Suprapubic skin (tissue), 4 donors: Measurements from ENCODE around the gene LGALS3BP. TPM values are rescaled to one million over a fixed set of nuclear protein-coding genes. Genes with fewer than 3 reads are reported as not detected.

Source experiments
- DNase-seq, 2 donors: peaks; one replicate each; pipeline ENCODE4 v3.0.0-alpha.2; 2019; ENCODE audit warnings: low spot score in 2 of 2
- H3K27ac ChIP-seq: fragments of 200-600 bp; sonication (generic); one replicate; pipeline ENCODE4 v1.5.1; 2019
- H3K27me3 ChIP-seq: fragments of 200-600 bp; sonication (generic); one replicate; pipeline ENCODE4 v1.5.1; 2019
- H3K36me3 ChIP-seq: fragments of 200-600 bp; sonication (generic); one replicate; pipeline ENCODE4 v1.5.1; 2019
- H3K4me1 ChIP-seq: fragments of 200-600 bp; sonication (generic); one replicate; pipeline ENCODE4 v1.5.1; 2019
- H3K4me3 ChIP-seq: fragments of 200-600 bp; sonication (generic); one replicate; pipeline ENCODE4 v1.5.1; 2019; ENCODE audit warnings: mild to moderate bottlenecking
- H3K9me3 ChIP-seq: fragments of 200-600 bp; sonication (generic); one replicate; pipeline ENCODE4 v1.5.1; 2019
- CTCF ChIP-seq, 2 donors: fragments of 200-600 bp in 1 of 2; fragments of 450-650 bp in 1 of 2; sonication (generic) in 1 of 2; IDR thresholded peaks; one replicate each; pipeline ENCODE4 v1.5.1; 2016 to 2019; ENCODE audit warnings: antibody characterized with exemption in 2 of 2, mild to moderate bottlenecking in 1 of 2, moderate library complexity in 1 of 2
- EP300 ChIP-seq: sonication (generic); formaldehyde crosslinking; IDR thresholded peaks from one replicate; pipeline ENCODE4 v1.6.1; 2017; ENCODE audit warnings: antibody characterized with exemption
- POLR2A ChIP-seq, 2 donors: fragments of 450-650 bp; IDR thresholded peaks; one replicate each; pipeline ENCODE4 v1.6.1; 2017; ENCODE audit warnings: antibody characterized with exemption in 2 of 2, mild to moderate bottlenecking in 2 of 2, moderate library complexity in 2 of 2
- POLR2AphosphoS5 ChIP-seq, 3 donors: sonication (generic); formaldehyde crosslinking; IDR thresholded peaks; one replicate each; pipeline ENCODE4 v1.6.1; 2017; ENCODE audit warnings: antibody characterized with exemption in 3 of 3
- WGBS: methylation state at CpG from one replicate; pipeline ENCODE4 v1.1.5; 2018; 5-methylcytosine and 5-hydroxymethylcytosine counted together
- total RNA-seq, 4 donors: library from RNA; depleted of rRNA; stranded (reverse); fragments of >200 nt; gene quantifications; one replicate each; pipeline ENCODE4 v1.1.0, GENCODE V29; 2016

LGALS3BP gene
- total RNA-seq, 4 donors from 2014 or later: 70.2 to 162 (median 105) TPM

DNA sequence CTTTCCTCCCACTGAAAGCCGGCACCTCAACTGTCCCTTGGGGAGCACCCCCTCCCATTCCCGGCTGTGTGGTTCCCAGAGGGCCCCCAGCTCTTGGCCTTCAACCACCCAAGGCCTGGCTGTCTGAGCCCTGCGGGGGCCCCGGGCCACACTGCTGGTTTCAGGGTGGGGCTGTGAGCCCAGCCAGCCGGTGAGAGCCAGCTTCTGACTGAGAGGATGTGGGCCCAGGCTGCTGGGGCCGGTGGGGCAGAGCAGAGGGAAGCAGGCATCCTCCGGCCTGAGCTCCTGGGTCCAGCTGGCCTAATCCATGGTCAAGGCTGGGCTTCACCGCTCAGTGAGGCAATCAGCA, 875 bp upstream of the LGALS3BP start:
- TF ChIP-seq POLR2AphosphoS5 (IDR thresholded peaks at IDR 0.05): no peak
- no peak for TF ChIP-seq CTCF (IDR thresholded peaks at IDR 0.05)
- DNase-seq: no peak
- Histone ChIP-seq H3K27ac (no peak overlapping the region), H3K4me3 (no peak overlapping the region), H3K27me3 (no peaks in the 10 kb centered on the region), H3K4me1 (peaks cover 41% of the 10 kb centered on the region), H3K36me3 (no peaks in the 10 kb centered on the region), H3K9me3 (no peaks in the 10 kb centered on the region)
- WGBS: 90% methylated on average over 2 of the region's 8 CpGs

DNA sequence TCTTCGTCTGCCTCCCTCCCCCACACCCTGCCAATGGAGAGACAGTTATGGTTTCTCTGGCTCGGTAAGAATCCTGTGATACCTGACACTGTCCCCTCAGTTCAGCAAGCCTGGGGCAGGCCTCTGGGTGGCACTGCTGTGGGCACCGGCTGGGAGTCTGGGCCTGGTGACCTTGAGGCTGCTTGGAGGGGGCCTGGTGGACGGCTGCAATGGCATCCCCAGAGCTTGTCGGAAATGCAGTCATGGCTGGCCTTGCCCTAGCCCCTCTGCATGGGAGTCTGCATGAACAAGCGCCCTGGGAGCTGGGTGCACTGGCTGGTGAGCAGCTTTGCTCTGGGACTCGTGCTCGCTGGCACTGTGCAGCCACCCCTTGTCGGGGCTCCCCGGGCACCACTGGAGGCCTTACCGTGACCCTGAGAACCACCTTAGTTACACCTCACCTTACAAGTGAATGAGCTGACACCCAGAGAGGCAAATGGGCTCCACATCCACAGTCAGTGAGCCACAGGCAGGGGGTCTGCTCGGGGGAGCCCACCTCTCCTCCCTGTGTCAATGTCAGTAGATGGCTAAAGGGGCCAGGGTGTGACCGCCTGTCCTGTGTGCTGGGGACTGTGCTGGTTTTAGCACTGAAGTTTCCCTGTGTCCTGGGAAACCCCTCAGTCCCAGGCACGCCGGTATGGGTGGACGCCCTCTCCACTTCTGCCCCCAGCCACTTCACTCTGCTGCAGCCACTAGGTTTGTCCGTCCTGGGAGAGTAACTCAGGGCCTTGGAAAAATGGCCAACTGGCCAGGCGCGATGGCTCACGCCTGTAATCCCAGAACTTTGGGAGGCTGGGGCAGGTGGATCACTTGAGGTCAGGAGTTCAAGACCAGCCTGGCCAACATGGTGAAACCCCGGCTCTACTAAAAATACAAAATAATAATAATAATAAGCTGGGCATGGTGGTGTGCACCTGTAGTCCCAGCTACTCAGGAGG, 1.4 kb downstream of the LGALS3BP start:
- H3K4me3 ChIP-seq: peak overlapping the region; percentile 28
- no peaks in the 10 kb centered on the region for H3K9me3 ChIP-seq
- H3K36me3 ChIP-seq: no peaks in the 10 kb centered on the region
- no peak for DNase-seq
- 75% methylated on average over 15 of the region's 21 CpGs for WGBS
- TF ChIP-seq POLR2A (IDR thresholded peaks at IDR 0.05): no peak
- no peak for TF ChIP-seq EP300
- TF ChIP-seq POLR2AphosphoS5 (IDR thresholded peaks at IDR 0.05): no peak
- TF ChIP-seq CTCF (IDR thresholded peaks at IDR 0.05): no peak
- H3K27me3 ChIP-seq: no peaks in the 10 kb centered on the region
- H3K4me1 ChIP-seq: peaks cover 55% of the 10 kb centered on the region
- H3K27ac ChIP-seq: no peak overlapping the region

GRCh38 chr17:78977681-78977943, 2.1 kb downstream of the LGALS3BP start:
- no peak for DNase-seq
- TF ChIP-seq CTCF (IDR thresholded peaks at IDR 0.05) (no peak), POLR2A (IDR thresholded peaks at IDR 0.05) (no peak), POLR2AphosphoS5 (IDR thresholded peaks at IDR 0.05) (no peak), EP300 (no peak)
- H3K36me3 ChIP-seq: no peaks in the 10 kb centered on the region
- H3K4me1 ChIP-seq: peaks cover 56% of the 10 kb centered on the region
- no peaks in the 10 kb centered on the region for H3K9me3 ChIP-seq
- H3K27ac ChIP-seq: no peak overlapping the region
- H3K27me3 ChIP-seq: no peaks in the 10 kb centered on the region
- WGBS: 78% methylated on average over 8 of the region's 8 CpGs
- H3K4me3 ChIP-seq: no peak overlapping the region

GRCh38 chr17:78976907-78977680, 2.6 kb downstream of the LGALS3BP start:
- WGBS: 73% methylated on average over 9 of the region's 20 CpGs
- no peaks in the 10 kb centered on the region for H3K27me3 ChIP-seq
- H3K9me3 ChIP-seq: no peaks in the 10 kb centered on the region
- H3K27ac ChIP-seq: peak overlapping the region; percentile 85
- no peak for DNase-seq
- H3K4me1 ChIP-seq: peaks cover 56% of the 10 kb centered on the region
- no peak overlapping the region for H3K4me3 ChIP-seq
- no peaks in the 10 kb centered on the region for H3K36me3 ChIP-seq
- no peak for TF ChIP-seq EP300
- TF ChIP-seq POLR2A (IDR thresholded peaks at IDR 0.05): no peak
- TF ChIP-seq POLR2AphosphoS5 (IDR thresholded peaks at IDR 0.05): no peak
- TF ChIP-seq CTCF (IDR thresholded peaks at IDR 0.05): no peak
